Large intestine (tissue), 3 donors: Measurements from ENCODE around the gene TMEM222. TPM values are rescaled to one million over a fixed set of nuclear protein-coding genes. Genes with fewer than 3 reads are reported as not detected.
"Not testable (repeated sequence)": the region's sequence is repeated elsewhere in the genome, so short reads cannot be mapped to it uniquely, and the experiment has no call there.

Experiments used
- DNase-seq, 2 donors: peaks; one replicate each; pipeline versions ENCODE4 v3.0.0 to v3.0.0-alpha.2; 2013
- H3K27ac ChIP-seq: one replicate; pipeline ENCODE4 v1.5.1; 2013; ENCODE audit warnings: low read length
- H3K27me3 ChIP-seq: 2 replicates; pipeline ENCODE4 v1.6.1; 2013; ENCODE audit warnings: low read length; ENCODE audit not compliant: control insufficient read depth, insufficient read depth
- H3K36me3 ChIP-seq: 2 replicates; pipeline ENCODE4 v1.6.1; 2013; ENCODE audit warnings: low read length; ENCODE audit not compliant: control insufficient read depth, insufficient read depth
- H3K4me1 ChIP-seq: one replicate; pipeline ENCODE4 v1.6.1; 2013; ENCODE audit warnings: low read length; ENCODE audit not compliant: control insufficient read depth, insufficient read depth
- H3K4me3 ChIP-seq: one replicate; pipeline ENCODE4 v1.5.1; 2013; ENCODE audit warnings: low read length
- H3K9me3 ChIP-seq: one replicate; pipeline ENCODE4 v1.6.1; 2013; ENCODE audit warnings: mild to moderate bottlenecking, low read depth, low read length, moderate library complexity; ENCODE audit not compliant: control insufficient read depth
- WGBS: methylation state at CpG from one replicate; pipeline ENCODE4 v1.1.5; 2013; ENCODE audit warnings: low lambda C conversion rate; ENCODE audit not compliant: insufficient coverage; 5-methylcytosine and 5-hydroxymethylcytosine counted together
- polyA plus RNA-seq: library from polyadenylated mRNA; unstranded; fragments of 120-200 nt; gene quantifications from one replicate; pipeline ENCODE4 v1.2.1, GENCODE V29; 2013

TMEM222 gene
- polyA plus RNA-seq, 1 donor: 41.2 TPM

DNA sequence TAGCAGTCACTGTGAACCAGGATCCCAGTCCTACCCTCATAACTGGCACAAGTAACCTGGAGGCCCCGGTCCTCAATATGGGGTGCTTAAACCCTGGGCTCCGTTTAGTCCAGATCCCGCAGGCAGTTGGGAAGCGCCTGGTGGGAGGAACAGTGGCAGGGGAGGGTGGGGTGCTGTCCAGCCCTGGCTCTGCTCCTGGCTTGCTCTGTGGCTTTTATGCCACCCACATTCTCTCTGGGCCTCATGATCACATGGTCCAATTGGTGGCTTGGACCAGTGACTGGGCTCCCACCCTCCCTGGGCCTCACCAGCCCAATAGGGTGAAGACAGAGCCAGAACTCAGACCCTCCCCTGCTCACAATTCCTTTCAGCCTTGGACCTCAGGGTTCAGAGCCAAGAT is 58.3 kb downstream of the TMEM222 start:
- H3K27ac ChIP-seq: no peak overlapping the region
- no peak for DNase-seq
- H3K4me1 ChIP-seq: peaks cover 7% of the 10 kb centered on the region
- H3K9me3 ChIP-seq: no peaks in the 10 kb centered on the region
- H3K36me3 ChIP-seq: no peaks in the 10 kb centered on the region
- peaks cover 6% of the 10 kb centered on the region for H3K27me3 ChIP-seq
- H3K4me3 ChIP-seq: no peak overlapping the region
- no CpG with 5 or more reads among the region's 4 CpGs for WGBS

DNA sequence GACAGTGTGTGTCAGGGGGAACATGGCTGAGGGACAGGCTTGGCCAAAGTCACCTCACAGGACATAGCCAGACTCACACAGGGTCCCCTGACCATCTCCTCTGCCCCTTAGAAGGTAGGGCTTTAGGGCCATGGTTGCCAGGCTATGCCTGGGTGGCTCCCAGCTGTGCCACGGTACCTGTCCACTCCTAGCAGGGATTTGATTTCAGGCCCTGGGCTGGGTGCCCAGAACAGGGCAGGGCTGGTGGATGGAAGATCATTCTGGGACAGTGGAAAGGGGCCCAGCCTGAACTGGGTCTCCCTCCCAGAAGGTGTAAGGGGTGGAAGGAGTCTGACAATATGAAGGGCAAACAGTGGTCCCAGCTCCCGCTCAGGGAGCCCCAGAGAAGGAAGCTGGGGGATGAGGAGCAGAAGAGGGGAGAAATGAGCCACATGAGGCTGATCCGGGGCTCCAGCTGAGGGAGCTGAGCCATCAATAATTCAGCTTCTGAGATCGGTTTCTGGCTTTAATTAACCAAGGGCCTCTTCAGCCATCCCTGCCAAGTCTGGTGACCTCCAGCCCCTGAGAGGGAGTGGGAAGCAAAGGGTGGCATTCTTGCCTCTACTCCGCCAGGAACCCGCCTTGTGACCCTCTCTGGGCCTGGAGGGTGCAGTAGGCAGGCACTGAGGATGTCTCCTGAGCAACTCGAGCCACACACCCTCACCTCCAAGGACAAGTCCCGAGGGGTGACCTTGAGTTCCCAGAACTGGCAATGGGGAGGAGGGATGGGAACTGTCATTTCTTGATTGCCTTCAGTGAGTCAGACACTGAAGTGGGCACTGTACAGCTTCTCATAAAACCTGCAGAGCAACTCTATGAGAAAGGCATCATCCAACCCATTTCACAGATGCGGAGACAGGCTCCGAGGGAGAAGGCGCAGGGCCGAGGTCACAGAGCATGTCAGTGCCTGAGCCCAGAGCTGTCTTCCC is 59.1 kb downstream of the TMEM222 start:
- H3K9me3 ChIP-seq: no peaks in the 10 kb centered on the region
- H3K4me3 ChIP-seq: no peak overlapping the region
- no peak for DNase-seq
- peaks cover 7% of the 10 kb centered on the region for H3K4me1 ChIP-seq
- no peaks in the 10 kb centered on the region for H3K36me3 ChIP-seq
- no peak overlapping the region for H3K27ac ChIP-seq
- peaks cover 6% of the 10 kb centered on the region for H3K27me3 ChIP-seq
- no CpG with 5 or more reads among the region's 12 CpGs for WGBS

GRCh38 chr1:27381969-27382762 is 60.2 kb downstream of the TMEM222 start:
- Histone ChIP-seq H3K36me3 (no peaks in the 10 kb centered on the region), H3K9me3 (no peaks in the 10 kb centered on the region), H3K4me3 (no peak overlapping the region), H3K4me1 (peaks cover 7% of the 10 kb centered on the region), H3K27me3 (peaks cover 6% of the 10 kb centered on the region), H3K27ac (no peak overlapping the region)
- WGBS: 80% methylated on average over 2 of the region's 18 CpGs
- DNase-seq: no peak

DNA sequence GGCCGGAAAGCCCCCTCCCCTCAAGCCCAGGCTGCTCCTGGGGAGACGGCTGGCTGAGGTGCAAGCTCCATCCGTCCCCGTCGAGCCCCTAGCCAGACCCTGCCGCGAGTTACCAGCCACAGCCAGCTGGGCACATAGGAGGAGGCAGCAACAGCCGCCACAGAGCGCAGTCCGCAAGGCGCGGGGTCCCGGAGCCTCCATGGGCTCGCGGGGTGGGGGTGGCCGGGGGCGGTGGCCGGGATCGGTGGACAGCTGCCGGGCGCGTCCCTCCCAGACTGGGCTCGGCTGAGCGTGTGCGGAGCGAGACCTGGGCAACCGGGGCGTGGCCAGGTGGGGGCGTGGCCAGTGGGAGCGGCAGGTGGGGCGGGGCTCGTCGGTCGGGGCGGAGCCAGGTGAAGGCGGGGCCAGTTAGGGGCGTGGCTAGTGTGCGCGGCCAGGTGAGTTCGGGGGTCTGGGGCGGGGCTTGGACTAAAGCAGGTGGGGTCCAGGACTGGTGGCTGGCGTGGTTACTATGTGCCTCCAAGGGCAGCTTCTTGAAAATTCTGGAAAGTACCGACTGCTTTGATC is 61.2 kb downstream of the TMEM222 start, which contains the start of gene CD164L2:
Gene CD164L2 (minus strand): TSS at position 295 of the 567 bp plus-strand sequence. CDS start 94 bp downstream, at position 201.
- WGBS: no CpG with 5 or more reads among the region's 43 CpGs
- Histone ChIP-seq H3K36me3 (no peaks in the 10 kb centered on the region), H3K27ac (no peak within 1 kb of the TSS), H3K4me3 (no peak within 1 kb of the TSS), H3K9me3 (no peaks in the 10 kb centered on the region), H3K4me1 (peaks cover 7% of the 10 kb centered on the region), H3K27me3 (peaks cover 6% of the 10 kb centered on the region)
- peak in 1 of 2 donors; percentile 50 for DNase-seq

DNA sequence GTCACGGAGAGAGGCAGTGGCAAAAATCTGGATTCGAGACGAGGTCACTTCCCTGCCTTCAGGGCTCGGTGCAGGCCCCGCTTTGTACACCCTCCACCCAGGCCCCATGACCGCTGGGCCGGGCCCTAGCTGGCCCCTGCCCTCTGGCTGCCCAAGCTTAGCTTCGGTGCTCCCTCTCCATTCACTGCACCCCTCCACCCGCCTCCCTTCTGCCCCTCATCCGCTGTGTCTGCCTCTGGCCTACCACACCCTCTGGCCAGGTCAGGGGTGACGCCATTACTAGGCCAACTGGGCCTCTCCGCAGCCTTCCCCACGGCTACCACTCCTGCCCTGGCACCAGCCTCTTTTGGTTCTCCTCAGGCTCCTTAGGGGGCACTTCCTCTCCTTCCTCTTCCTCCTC is 61.7 kb downstream of the TMEM222 start:
- H3K9me3 ChIP-seq: no peaks in the 10 kb centered on the region
- no peak overlapping the region for H3K4me3 ChIP-seq
- no CpG with 5 or more reads among the region's 13 CpGs for WGBS

GRCh38 chr1:27384797-27385196 is 62.8 kb downstream of the TMEM222 start:
- no CpG with 5 or more reads among the region's 3 CpGs for WGBS

More for the DNA sequence above, 61.7 kb downstream of the TMEM222 start:
- Histone ChIP-seq H3K27ac (no peak overlapping the region), H3K4me1 (peaks cover 7% of the 10 kb centered on the region), H3K36me3 (no peaks in the 10 kb centered on the region), H3K27me3 (peaks cover 6% of the 10 kb centered on the region)
- DNase-seq: no peak

More at GRCh38 chr1:27384797-27385196, 62.8 kb downstream of the TMEM222 start:
- DNase-seq, H3K27ac ChIP-seq, H3K27me3 ChIP-seq, H3K4me3 ChIP-seq, H3K36me3 ChIP-seq, H3K4me1 ChIP-seq, H3K9me3 ChIP-seq: not testable (repeated sequence)

Other genes with a start within 250 kb of the TMEM222 start
- 21.5 TPM for gene SLC9A1, start 167.0 kb upstream of the TMEM222 start, polyA plus RNA-seq
- 30.6 TPM for gene WDTC1, start 87.5 kb upstream of the TMEM222 start, polyA plus RNA-seq
- 9.8 TPM for gene SYTL1, start 19.9 kb downstream of the TMEM222 start, polyA plus RNA-seq
- 6.5 TPM for gene MAP3K6, start 44.8 kb downstream of the TMEM222 start, polyA plus RNA-seq
- gene FCN3, start 52.7 kb downstream of the TMEM222 start, polyA plus RNA-seq: 0.13 TPM
- gene CD164L2, start 61.2 kb downstream of the TMEM222 start, polyA plus RNA-seq: not detected
- gene GPR3, start 70.5 kb downstream of the TMEM222 start, polyA plus RNA-seq: 0.27 TPM
- 56.0 TPM for gene WASF2, start 168.0 kb downstream of the TMEM222 start, polyA plus RNA-seq